Mesothelial cell of epicardium (in vitro differentiated cells): Measurements from ENCODE around the gene CFAP299. TPM values are rescaled to one million over a fixed set of nuclear protein-coding genes. Genes with fewer than 3 reads are reported as not detected.

Source experiments
- DNase-seq, 2 experiments: peaks; one replicate each; pipeline ENCODE4 v3.0.0; 2021; ENCODE audit warnings: low spot score in 2 of 2; ENCODE audit not compliant: unreplicated experiment in 2 of 2
- H3K27ac Mint-ChIP-seq: 2 replicates; pipeline ENCODE4 v1.8.0; 2021; ENCODE audit warnings: mixed read lengths
- H3K27me3 Mint-ChIP-seq: 2 replicates; pipeline ENCODE4 v1.8.0; 2021; ENCODE audit warnings: low read depth, mixed read lengths
- H3K36me3 Mint-ChIP-seq: 2 replicates; pipeline ENCODE4 v1.8.0; 2021; ENCODE audit warnings: mixed read lengths
- H3K4me1 Mint-ChIP-seq: 2 replicates; pipeline ENCODE4 v1.8.0; 2021; ENCODE audit warnings: mixed read lengths
- H3K4me3 Mint-ChIP-seq: 2 replicates; pipeline ENCODE4 v1.8.0; 2021; ENCODE audit warnings: mild to moderate bottlenecking, moderate library complexity, mixed read lengths
- H3K9me3 Mint-ChIP-seq: 2 replicates; pipeline ENCODE4 v1.8.0; 2021; ENCODE audit warnings: mixed read lengths
- CTCF ChIP-seq: fragments of 200-600 bp; sonication (generic); IDR thresholded peaks from one replicate; pipeline ENCODE4 v1.5.0; 2021; ENCODE audit warnings: antibody characterized with exemption; ENCODE audit not compliant: unreplicated experiment
- total RNA-seq: library from RNA; stranded (reverse); gene quantifications from 3 replicates; pipeline ENCODE4 v1.2.1, GENCODE V29; 2021

Gene CFAP299
- total RNA-seq, 1 donor from 2014 or later = 0.22 TPM

GRCh38 chr4:80475236-80475635 is 139.7 kb downstream of the CFAP299 start:
- DNase-seq = no peak
- no peaks in the 10 kb centered on the region for H3K36me3 Mint-ChIP-seq
- no peaks in the 10 kb centered on the region for H3K27me3 Mint-ChIP-seq
- H3K27ac Mint-ChIP-seq = no peak overlapping the region
- no peaks in the 10 kb centered on the region for H3K9me3 Mint-ChIP-seq
- peaks cover 7% of the 10 kb centered on the region for H3K4me1 Mint-ChIP-seq
- TF ChIP-seq CTCF = no peak
- H3K4me3 Mint-ChIP-seq = no peak overlapping the region

- H3K27me3 Mint-ChIP-seq = no peaks in the 10 kb centered on the region
- no peak overlapping the region for H3K27ac Mint-ChIP-seq
- H3K9me3 Mint-ChIP-seq = no peaks in the 10 kb centered on the region
- DNase-seq = no peak
- H3K36me3 Mint-ChIP-seq = no peaks in the 10 kb centered on the region
- TF ChIP-seq CTCF = no peak
- no peak overlapping the region for H3K4me3 Mint-ChIP-seq
- H3K4me1 Mint-ChIP-seq = peaks cover 7% of the 10 kb centered on the region
Observed at GRCh38 chr4:80475798-80476197, 140.3 kb downstream of the CFAP299 start.

- Mint-ChIP-seq H3K9me3 (no peaks in the 10 kb centered on the region), H3K27ac (no peak overlapping the region)
Observed at GRCh38 chr4:80484712-80485111, 149.2 kb downstream of the CFAP299 start.

GRCh38 chr4:80486603-80487002 is 151.1 kb downstream of the CFAP299 start:
- Mint-ChIP-seq H3K9me3 (no peaks in the 10 kb centered on the region), H3K27me3 (no peaks in the 10 kb centered on the region), H3K36me3 (no peaks in the 10 kb centered on the region), H3K4me3 (no peak overlapping the region), H3K4me1 (no peaks in the 10 kb centered on the region), H3K27ac (no peak overlapping the region)
- TF ChIP-seq CTCF = no peak
- no peak for DNase-seq

More at GRCh38 chr4:80484712-80485111, 149.2 kb downstream of the CFAP299 start:
- Mint-ChIP-seq H3K36me3 (no peaks in the 10 kb centered on the region), H3K27me3 (no peaks in the 10 kb centered on the region), H3K4me1 (no peaks in the 10 kb centered on the region), H3K4me3 (no peak overlapping the region)
- no peak for DNase-seq
- TF ChIP-seq CTCF = no peak

- no peak for DNase-seq
- TF ChIP-seq CTCF = no peak
- Mint-ChIP-seq H3K4me3 (no peak overlapping the region), H3K9me3 (peaks cover 5% of the 10 kb centered on the region), H3K36me3 (no peaks in the 10 kb centered on the region), H3K4me1 (no peaks in the 10 kb centered on the region), H3K27me3 (no peaks in the 10 kb centered on the region), H3K27ac (no peak overlapping the region)
Observed at GRCh38 chr4:80489798-80490197, 154.3 kb downstream of the CFAP299 start.

- H3K36me3 Mint-ChIP-seq = no peaks in the 10 kb centered on the region
- H3K4me3 Mint-ChIP-seq = no peak overlapping the region
- no peak overlapping the region for H3K27ac Mint-ChIP-seq
Observed at GRCh38 chr4:80492761-80493160, 157.2 kb downstream of the CFAP299 start.

More at GRCh38 chr4:80492761-80493160, 157.2 kb downstream of the CFAP299 start:
- no peak for DNase-seq
- TF ChIP-seq CTCF = no peak
- peaks cover 19% of the 10 kb centered on the region for H3K9me3 Mint-ChIP-seq
- H3K4me1 Mint-ChIP-seq = no peaks in the 10 kb centered on the region
- H3K27me3 Mint-ChIP-seq = no peaks in the 10 kb centered on the region
